NCI-H1048 (cell line): ENCODE results near the gene FCRLA.

ENCODE experiments used
- DNase-seq: peaks from one replicate; lab custom pipeline; 2025; lab: John Stamatoyannopoulos, UW

The FCRLA gene

DNA sequence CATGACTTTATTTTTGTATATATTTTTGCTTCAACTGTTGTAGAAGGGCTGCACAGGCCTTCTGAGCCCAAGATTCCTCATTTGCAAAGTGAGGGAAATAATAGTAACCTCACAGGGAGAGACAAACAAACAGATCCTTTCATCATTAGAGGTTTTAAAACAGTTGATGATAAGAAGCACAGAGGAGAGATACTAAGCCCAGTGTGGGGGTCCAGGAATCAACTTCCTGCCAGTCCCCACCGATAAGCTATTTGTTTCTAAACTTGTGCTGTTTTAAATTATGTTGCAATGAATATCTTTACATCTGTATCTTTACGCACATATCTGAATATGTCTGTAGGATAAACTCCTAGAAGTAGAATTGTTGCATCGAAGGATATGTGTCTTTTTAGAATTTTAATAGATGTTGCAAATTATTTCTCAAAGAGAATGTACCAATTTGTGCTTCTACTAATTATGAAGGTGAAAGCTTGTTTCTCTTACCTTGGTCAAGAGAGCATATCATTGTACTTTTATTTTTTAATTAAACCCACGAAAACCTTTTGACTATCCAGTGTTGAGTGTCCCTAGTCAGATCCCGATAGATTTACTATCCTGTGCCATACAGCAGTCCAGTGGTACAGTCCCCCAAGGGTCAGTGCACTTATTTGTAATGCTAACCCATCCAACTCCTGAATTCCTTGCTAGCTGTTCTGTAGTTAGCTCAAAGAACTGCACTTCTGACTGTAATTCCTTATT is 25.1 kb downstream of the FCRLA start:
- DNase-seq = no peak

DNA sequence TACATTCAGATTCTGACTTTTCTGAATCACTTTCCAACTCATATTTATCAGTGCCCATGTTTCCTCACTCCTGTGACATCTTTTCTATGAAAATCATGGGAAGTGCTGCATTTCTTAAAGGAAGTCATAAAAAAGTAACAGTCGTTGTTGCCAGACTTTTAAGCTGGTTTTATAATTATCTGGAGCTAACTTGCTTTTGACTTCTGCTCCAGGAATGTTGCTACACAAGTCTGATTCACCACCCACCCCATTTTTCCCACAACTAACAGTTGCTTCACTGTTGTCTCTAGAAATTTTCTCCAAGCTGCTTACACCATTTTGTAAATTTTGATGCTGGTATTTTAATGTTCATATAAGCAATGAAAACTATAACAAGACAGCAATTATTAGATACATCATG is 26.5 kb downstream of the FCRLA start:
- no peak for DNase-seq

DNA sequence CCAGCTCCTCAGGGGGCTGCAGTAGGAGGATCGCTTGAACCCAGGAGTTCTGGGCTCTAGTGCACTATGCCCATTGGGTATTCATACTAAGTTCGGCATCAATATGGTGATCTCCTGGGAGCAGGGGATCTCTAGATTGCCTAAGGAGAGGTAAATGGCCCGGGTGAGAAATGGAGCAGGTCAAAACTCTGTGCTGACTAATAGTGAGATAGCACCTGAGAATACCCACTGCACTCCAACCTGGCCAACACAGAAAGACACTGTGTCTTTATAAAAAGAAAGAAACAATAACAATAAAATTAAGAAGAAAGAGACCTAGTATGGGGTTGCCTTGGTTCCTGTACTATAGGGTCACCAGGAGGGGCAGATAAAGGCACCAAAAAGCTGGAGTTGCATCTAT is 28.8 kb downstream of the FCRLA start:
- DNase-seq = no peak

DNA sequence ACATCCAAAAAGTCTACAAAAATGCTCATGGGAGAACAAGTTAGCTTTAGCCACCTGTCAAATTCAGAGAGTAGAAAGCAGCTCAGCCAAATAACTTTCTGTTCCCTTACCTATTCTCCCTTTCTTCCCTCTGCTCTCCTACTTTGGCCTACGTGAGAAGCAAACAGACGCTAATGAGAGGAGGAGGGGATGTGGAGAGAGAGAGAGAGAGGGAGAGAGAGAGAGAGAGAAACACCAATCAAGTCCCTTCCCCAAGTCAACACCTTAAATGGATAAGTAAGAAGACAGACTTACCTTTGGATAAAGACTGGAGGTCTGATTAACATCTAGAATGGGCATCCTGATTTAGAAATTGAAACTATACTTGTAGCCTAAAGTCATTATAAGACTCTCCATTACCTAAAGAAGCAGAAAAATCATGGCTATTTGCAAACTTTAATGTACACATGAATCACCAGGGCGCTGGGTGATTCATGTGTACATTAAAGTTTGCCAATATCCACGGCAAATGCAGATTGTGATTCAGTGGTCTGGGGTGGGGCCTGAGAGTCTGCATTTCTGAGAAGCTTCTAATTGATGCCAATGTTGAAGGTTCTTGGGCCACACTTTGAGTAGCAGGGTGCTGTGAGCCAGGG is 29.4 kb downstream of the FCRLA start:
- no peak for DNase-seq

DNA sequence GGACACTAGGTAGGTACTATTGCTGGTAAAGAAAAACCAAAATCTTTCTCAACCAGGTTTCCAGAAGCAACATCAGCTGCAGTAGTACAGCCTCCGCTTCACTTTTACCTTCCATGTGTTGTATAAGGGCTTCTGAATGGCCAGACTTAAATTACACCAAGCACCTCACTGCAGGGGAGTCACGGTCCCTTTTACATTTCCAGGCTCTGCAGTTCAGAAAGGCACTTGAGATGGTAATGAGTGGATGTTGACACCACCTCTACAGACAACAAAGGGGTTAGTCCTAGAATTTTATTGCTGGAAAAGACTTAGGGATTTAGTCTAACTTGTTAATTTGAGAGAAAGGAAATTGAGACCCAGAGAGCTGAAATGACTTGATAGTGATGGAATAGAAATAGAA is 30.6 kb downstream of the FCRLA start:
- DNase-seq = no peak

DNA sequence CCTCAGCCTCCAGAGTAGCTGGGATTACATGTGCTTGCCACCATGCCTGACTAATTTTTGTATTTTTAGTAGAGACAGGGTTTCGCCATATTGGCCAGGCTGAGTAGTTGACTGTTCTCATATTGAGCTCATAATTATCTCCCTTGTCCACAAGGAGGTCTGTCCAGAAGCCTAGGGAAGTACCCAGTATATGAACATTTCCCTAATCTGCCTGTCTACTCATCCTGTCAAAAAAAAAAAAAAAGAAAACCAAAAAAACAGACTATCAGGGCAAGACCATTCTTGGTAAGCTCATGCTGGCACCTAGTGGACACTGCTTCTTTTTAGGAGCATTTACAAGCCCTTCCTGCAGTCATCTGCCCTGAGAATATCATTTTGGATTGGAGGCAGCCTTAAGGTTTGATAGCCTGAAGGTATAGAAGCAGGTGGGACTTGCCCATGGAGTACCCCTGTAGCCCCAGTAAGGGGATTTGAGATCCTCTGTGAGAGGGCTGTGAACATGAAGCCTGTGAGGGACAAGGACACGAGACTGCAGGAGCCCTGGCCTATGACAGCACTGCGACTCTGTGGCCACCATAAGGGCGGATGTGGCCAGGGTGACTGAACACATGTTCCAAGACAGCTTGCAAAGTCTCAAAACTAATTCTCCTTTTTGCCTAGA is 31.7 kb downstream of the FCRLA start:
- DNase-seq = no peak

DNA sequence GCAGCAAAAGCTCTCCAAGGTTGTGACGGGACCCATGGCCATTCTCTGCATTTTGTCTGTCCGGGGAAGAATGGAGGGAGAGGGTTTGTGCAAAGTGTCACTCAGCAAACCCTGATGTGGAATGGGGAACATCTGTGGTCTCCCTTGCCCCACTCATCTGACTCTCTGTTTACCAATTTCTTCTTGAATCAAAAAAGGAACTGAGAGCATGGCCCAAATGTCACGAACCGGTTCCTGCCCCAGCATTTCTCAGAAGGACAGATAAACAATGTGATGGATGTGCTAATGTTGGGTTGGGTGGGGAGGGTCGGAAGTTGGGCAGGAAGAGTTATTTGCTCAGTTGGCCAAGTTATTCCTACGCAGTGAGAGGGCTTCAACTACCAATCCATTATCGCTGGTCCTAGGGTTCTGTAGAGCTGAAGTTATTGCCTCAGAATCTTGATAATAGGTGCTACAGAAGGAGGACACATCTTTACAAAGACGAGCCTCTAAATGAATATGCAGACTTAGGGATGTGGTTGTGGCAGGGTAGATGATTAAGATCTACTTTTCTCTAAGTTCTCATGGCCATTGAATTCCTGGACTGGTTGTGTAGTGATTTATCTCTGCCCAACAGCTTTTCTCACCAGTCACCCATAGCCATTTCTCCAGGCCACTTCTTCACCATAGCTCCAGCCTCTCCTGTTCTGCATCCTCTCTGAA is 33.0 kb downstream of the FCRLA start:
- DNase-seq = no peak

DNA sequence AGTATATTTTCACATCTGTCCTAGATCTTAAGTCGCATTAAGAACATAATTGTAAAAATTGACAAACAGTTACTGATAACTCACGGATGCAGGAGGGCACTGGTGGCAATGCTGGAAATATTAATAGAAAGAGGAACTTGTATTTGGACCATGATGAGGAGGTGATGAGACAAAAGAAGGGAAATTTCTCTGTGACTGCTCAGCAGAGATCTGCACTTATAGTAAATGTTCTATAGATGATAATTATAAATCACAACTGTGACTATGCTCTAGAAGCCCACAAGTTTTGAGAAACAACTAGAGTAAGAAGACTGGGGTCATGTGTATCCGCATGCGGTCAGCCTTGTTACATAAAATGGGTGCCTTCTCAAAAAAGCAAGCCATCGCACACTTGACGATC is 33.9 kb downstream of the FCRLA start:
- DNase-seq = no peak

DNA sequence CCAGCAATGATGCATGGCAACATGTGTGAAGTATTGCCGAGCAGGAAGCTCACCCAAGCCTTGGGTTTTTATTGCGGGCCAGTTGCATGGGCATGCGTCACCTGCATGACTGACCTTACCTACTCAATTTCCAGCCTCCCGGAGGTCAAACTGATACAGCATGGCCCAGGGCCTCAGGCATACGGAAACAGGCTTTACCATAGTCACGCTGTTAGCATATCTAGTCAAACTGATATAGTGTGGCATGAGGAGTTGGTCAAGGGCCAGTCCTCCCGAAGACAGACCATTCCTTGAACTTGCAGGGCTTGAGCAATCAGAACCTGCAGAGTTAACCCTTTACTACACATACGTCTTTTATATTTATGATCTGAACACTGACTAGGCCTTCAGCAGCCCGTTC is 36.2 kb downstream of the FCRLA start:
- DNase-seq = no peak

DNA sequence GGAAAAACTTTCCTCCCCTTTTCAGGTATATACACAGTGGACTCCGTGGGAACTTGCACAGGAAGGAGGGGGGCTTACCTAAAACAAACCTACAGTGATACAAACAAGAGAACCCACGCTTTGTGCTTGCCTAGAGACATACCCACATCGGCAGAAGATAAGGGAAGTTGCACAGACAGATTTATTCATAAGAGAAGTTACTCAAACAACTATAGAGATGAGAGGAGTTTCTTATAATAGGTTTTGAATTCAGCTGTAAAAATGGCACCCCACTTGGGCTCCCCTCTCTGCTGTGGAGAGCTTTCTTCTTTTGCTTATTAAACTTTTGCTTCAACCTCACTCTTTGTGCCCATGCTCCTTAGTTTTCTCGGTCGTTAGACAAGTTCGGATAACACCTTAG is 40.8 kb downstream of the FCRLA start:
- no peak for DNase-seq

DNA sequence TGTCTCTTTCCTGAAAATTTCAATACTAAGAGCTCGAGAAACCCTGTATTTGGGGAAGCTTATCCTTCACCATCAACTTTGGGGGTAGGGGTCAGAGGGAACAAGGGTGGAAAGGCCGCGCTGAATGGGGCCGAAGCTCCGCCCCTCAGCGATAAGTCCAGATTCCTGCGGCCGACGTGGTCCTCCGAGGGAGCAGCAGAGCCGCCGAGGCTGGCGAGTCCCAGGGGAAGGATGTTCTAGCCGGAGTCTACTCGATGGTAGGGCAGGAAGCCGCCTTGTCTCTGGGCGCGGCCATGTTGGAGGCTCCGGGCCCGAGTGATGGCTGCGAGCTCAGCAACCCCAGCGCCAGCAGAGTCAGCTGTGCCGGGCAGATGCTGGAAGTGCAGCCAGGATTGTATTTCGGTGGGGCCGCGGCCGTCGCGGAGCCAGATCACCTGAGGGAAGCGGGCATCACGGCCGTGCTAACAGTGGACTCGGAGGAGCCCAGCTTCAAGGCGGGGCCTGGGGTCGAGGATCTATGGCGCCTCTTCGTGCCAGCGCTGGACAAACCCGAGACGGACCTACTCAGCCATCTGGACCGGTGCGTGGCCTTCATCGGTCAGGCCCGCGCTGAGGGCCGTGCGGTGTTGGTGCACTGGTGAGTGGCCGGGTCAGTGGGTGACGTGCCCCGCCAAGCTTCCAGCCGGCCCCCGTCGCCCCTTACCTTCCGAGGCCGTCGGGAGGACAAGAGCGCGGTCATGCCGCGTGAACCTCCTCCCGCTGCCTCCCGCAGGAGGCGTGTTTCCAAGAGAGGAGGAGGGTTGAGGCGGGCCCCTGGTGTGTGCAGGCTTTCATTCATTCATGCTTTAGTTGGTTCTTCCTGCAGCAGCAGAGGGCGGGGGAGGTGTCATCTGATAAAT is 42.7 kb downstream of the FCRLA start, which contains the start of gene DUSP12:
Gene DUSP12 (plus strand): TSS at position 278 of the 899 bp plus-strand sequence. CDS start 16 bp downstream, at position 294.
- peak; percentile 98 for DNase-seq

DNA sequence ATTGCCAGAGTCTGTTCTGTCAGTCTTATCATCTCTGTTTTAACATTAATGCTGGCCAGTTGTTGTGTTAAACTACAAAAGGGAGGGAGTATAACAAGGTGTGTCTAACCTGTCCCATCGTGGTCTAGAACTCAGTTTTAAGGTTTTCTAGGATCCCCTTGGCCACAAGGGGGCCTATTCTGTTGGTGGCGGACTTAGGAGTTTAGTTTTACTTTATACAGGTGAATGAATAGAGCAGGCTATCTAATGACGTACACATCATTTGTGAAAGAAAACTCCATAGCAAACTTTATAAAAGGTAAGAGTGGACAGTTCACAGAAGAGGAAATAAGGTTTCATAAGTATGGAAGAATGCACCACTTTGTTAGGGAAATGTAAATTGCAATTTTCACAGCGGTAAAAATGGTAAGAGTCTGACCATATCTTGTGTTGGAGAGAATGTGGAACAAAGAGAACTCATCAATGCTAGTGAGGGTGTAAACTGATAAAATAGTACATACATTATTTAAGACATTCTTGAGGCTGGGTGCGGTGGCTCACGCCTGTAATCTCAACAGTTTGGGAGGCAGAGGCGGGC is 56.6 kb downstream of the FCRLA start:
- no peak for DNase-seq
